PFSK-1 (cell line): ENCODE measurements around the gene TRIM31.

Experiments used
- FOXP2 ChIP-seq: optimal IDR thresholded peaks from 2 replicates; pipeline ENCODE3; 2011; ENCODE audit warnings: borderline replicate concordance, control low read depth, inconsistent platforms; ENCODE audit not compliant: insufficient read depth; ENCODE audit errors: extremely low read length, extremely low read depth
- POLR2AphosphoS5 ChIP-seq: IDR thresholded peaks from 2 replicates; pipeline ENCODE4 v1.6.1; 2012; ENCODE audit warnings: low read depth, mild to moderate bottlenecking, control low read depth, low read length, moderate library complexity
- SIN3A ChIP-seq: IDR thresholded peaks from 2 replicates; pipeline ENCODE4 v1.6.1; 2012; ENCODE audit warnings: mild to moderate bottlenecking, low read length, moderate library complexity, borderline replicate concordance; ENCODE audit not compliant: insufficient read depth
- TAF1 ChIP-seq: IDR thresholded peaks from 2 replicates; pipeline ENCODE4 v1.6.1; 2012; ENCODE audit warnings: low read length, control low read depth, borderline replicate concordance; ENCODE audit not compliant: insufficient read depth
- TF ChIP-seq, protein P1 (sequence below), 2 experiments: IDR thresholded peaks; 2 replicates each; pipeline versions ENCODE4 v1.6.1 to v1.8.0; 2011 to 2012; ENCODE audit warnings: low read depth in 2 of 2, low read length in 2 of 2, control low read depth in 1 of 2, inconsistent platforms in 1 of 2, mild to moderate bottlenecking in 1 of 2, moderate library complexity in 1 of 2; ENCODE audit not compliant: insufficient read depth in 1 of 2

The TRIM31 gene

DNA sequence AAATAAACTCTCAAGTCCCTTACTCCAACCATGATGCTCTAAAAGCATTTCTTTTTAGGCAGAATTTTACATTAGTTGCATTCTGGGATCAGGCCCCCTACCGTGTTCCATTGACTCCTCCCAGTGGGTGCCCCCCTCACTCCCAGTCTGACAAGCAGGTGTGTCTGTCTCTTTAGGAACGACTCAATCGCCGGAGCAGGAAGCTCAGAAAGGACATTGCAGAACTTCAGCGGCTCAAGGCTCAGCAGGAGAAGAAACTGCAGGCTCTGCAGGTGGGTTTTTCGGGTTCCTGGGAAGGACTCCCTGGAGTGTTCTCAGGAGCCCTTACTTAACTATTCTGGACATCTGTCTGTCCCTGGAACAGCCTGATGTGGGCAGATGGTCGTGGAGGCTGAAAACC lies 32.9 kb upstream of the TRIM31 start:
- TF ChIP-seq SIN3A (no peak), FOXP2 (no peak), TAF1 (no peak), POLR2AphosphoS5 (no peak)
- TF ChIP-seq, protein P1, sequence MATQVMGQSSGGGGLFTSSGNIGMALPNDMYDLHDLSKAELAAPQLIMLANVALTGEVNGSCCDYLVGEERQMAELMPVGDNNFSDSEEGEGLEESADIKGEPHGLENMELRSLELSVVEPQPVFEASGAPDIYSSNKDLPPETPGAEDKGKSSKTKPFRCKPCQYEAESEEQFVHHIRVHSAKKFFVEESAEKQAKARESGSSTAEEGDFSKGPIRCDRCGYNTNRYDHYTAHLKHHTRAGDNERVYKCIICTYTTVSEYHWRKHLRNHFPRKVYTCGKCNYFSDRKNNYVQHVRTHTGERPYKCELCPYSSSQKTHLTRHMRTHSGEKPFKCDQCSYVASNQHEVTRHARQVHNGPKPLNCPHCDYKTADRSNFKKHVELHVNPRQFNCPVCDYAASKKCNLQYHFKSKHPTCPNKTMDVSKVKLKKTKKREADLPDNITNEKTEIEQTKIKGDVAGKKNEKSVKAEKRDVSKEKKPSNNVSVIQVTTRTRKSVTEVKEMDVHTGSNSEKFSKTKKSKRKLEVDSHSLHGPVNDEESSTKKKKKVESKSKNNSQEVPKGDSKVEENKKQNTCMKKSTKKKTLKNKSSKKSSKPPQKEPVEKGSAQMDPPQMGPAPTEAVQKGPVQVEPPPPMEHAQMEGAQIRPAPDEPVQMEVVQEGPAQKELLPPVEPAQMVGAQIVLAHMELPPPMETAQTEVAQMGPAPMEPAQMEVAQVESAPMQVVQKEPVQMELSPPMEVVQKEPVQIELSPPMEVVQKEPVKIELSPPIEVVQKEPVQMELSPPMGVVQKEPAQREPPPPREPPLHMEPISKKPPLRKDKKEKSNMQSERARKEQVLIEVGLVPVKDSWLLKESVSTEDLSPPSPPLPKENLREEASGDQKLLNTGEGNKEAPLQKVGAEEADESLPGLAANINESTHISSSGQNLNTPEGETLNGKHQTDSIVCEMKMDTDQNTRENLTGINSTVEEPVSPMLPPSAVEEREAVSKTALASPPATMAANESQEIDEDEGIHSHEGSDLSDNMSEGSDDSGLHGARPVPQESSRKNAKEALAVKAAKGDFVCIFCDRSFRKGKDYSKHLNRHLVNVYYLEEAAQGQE (IDR thresholded peaks at IDR 0.05; ENCODE audit: insufficient read depth in 1 of 2, low read depth in 2 of 2, low read length in 2 of 2), result no peak

DNA sequence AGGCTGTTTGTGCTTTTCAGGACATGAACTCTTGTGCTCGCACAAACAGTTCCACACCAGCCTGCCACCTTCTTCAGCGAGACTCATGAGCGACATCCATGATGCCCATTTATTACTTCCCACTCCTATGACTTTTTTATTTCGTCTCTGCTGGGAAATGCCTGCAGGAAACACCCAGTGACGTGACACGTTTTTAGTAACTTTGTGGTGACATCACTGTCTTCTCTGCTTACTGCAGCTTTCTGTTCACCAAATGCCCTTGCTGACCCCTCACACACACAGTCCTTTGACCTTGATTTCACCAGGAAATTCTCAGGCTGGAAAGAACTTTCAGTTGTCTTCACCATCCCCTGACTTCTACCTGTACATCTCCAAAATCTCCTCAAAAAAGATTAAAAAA lies 31.9 kb upstream of the TRIM31 start:
- TF ChIP-seq TAF1 (no peak), SIN3A (no peak), POLR2AphosphoS5 (no peak), FOXP2 (no peak)
- TF ChIP-seq, protein P1 (IDR thresholded peaks at IDR 0.05; ENCODE audit: insufficient read depth in 1 of 2, low read depth in 2 of 2, low read length in 2 of 2), result no peak

DNA sequence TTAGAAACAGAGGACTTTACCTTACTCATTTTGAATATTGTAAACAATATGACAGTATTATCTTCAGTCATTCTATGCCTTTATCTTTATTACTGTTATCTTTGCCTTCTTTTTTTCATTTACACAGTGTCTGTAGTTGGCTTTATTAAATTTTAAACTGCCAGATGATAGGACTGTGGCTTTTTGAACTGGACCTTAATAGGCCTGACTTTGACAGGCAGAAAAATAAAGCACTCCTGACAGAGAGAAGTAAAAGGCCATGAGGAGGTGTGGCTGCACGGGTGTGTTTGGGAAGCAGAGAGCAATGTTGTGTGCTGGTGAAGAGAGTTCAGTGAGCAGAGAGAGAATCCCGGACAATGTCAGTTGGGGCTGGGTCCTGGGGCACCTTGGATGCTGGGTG lies 30.9 kb upstream of the TRIM31 start:
- TF ChIP-seq SIN3A (no peak), TAF1 (no peak), FOXP2 (no peak), POLR2AphosphoS5 (no peak)
- TF ChIP-seq, protein P1 (IDR thresholded peaks at IDR 0.05; ENCODE audit: insufficient read depth in 1 of 2, low read depth in 2 of 2, low read length in 2 of 2), result no peak

DNA sequence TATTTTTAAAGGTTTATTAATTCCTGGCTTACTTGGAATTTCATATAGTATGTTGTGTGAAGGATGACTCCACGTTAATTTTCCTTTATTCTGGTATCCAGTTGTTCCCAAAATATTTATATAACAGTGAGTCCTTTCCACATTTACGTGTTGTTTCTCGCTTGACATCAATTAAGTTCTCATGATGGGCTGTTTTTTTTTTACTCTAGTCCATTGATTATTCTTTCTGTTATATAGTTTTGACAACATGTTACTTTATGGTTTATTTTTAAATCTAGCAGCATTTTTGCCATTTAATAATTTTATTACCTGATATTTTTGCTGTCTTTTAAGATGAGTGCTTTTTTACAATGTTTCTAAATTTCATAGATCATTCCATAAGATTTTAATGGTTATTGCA lies 29.8 kb upstream of the TRIM31 start:
- TF ChIP-seq SIN3A, result no peak
- TF ChIP-seq TAF1, result no peak
- TF ChIP-seq FOXP2, result no peak
- TF ChIP-seq, protein P1 (IDR thresholded peaks at IDR 0.05; ENCODE audit: insufficient read depth in 1 of 2, low read depth in 2 of 2, low read length in 2 of 2), result no peak
- no peak for TF ChIP-seq POLR2AphosphoS5

DNA sequence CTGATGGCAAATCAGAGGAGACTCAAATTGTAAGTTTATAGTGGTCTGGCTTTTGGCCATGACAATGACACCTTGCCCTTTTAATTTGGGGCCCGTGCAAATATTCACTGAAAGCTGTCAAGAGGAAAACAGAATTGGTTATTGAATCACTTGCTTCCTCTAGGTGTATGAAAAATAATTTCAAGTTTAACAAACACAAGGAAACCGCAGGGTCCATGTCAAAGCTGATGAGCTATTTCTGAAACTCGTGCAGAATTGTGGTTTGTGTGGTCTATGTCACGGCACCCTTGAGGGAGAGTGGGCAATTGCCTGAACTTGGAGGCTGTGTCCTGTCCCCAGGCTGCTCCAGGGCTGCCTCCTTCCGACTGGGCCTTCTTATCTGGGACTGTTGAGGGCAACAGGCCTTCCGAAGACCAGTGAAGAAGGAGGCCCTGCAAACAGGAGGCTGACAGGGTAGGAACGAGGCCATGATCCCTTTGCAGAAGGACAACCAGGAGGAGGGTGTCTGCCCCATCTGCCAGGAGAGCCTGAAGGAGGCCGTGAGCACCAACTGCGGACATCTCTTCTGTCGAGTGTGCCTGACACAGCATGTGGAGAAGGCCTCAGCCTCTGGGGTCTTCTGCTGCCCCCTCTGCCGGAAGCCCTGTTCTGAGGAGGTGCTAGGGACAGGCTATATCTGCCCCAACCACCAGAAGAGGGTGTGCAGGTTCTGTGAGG lies 23.8 kb upstream of the TRIM31 start:
- TF ChIP-seq, protein P1 (IDR thresholded peaks at IDR 0.05; ENCODE audit: insufficient read depth in 1 of 2, low read depth in 2 of 2, low read length in 2 of 2), result no peak
- TF ChIP-seq TAF1 (no peak), POLR2AphosphoS5 (no peak), FOXP2 (no peak), SIN3A (no peak)
